GM12878 (cell line): ENCODE measurements around the gene NET1. TPM values are rescaled to one million over a fixed set of nuclear protein-coding genes. Genes with fewer than 3 reads are reported as not detected.

ENCODE experiments used
- ATAC-seq: fragments of 200-7000 bp; cut with Tn5 transposase; 3 replicates; pipeline ENCODE4 v1.9.1; 2020; ENCODE audit warnings: mild to moderate bottlenecking, moderate library complexity
- BruUV-seq: library from RNA; stranded (reverse); fragments of 400-500 nt; replicated peaks from 2 replicates; lab custom pipeline; 2021; lab: Mats Ljungman, UMichigan
- CTCF ChIA-PET: fragments of 300-600 bp; sonication (Branson Sonifier 250); formaldehyde crosslinking; extraction: SDS; loops from one replicate; lab custom pipeline; 2021; ENCODE audit warnings: inconsistent platforms; lab: Yijun Ruan, JAX
- POLR2A ChIA-PET: fragments of 350-600 bp; formaldehyde crosslinking; extraction: SDS; loops from one replicate; lab custom pipeline; 2021; ENCODE audit warnings: inconsistent platforms; lab: Charles Lee
- RAD21 ChIA-PET: fragments of 300-600 bp; sonication (Branson Sonifier 250); formaldehyde crosslinking; loops from one replicate; lab custom pipeline; 2023; ENCODE audit warnings: antibody characterized with exemption; ENCODE audit not compliant: unreplicated experiment; lab: Charles Lee
- SMC1A ChIA-PET: fragments of 300-600 bp; sonication (Branson Sonifier 250); formaldehyde crosslinking; loops from one replicate; lab custom pipeline; 2023; ENCODE audit not compliant: unreplicated experiment, uncharacterized antibody; lab: Charles Lee
- DNase-seq: peaks from one replicate; pipeline ENCODE4 v3.0.0-alpha.2; 2011; ENCODE audit warnings: low read depth, low spot score
- FAIRE-seq: peaks from 3 replicates; lab custom pipeline; 2011; peaks lifted over from hg19 to GRCh38; lab: Jason Lieb, UNC
- H2AFZ ChIP-seq: 2 replicates; pipeline ENCODE4 v1.6.0; 2011; ENCODE audit warnings: low read depth, low read length, control low read depth; ENCODE audit not compliant: control insufficient read depth
- H3K27ac ChIP-seq: 2 replicates; pipeline ENCODE4 v1.5.1; 2011; ENCODE audit warnings: control low read depth; ENCODE audit not compliant: control insufficient read depth, insufficient read depth
- H3K27me3 ChIP-seq, 2 experiments: replicated peaks in 1 of 2; 2 replicates each; pipeline versions ENCODE4 v1.6.0 to v1.6.1; 2011; ENCODE audit warnings: low read length in 1 of 2; ENCODE audit not compliant: control insufficient read depth in 2 of 2, insufficient read depth in 2 of 2
- H3K36me3 ChIP-seq, 2 experiments: 2 replicates each; pipeline ENCODE4 v1.5.1; 2011; ENCODE audit warnings: low read length in 1 of 2; ENCODE audit not compliant: control insufficient read depth in 2 of 2, insufficient read depth in 2 of 2
- H3K4me1 ChIP-seq: 2 replicates; pipeline ENCODE4 v1.6.1; 2011; ENCODE audit warnings: mild to moderate bottlenecking, low read length, moderate library complexity, mixed read lengths; ENCODE audit not compliant: control insufficient read depth, insufficient read depth
- H3K4me2 ChIP-seq: 2 replicates; pipeline ENCODE4 v1.6.0; 2011; ENCODE audit warnings: control low read depth; ENCODE audit not compliant: control insufficient read depth, insufficient read depth
- H3K4me3 ChIP-seq: fragments of 200-600 bp; sonication (generic); 2 replicates; pipeline ENCODE4 v1.5.1; 2016
- H3K79me2 ChIP-seq: 2 replicates; pipeline ENCODE4 v1.6.0; 2011; ENCODE audit warnings: low read length; ENCODE audit not compliant: control insufficient read depth, insufficient read depth
- H3K9ac ChIP-seq: 2 replicates; pipeline ENCODE4 v1.8.0; 2011; ENCODE audit warnings: low read length, control low read depth, mixed read lengths; ENCODE audit not compliant: control insufficient read depth, insufficient read depth
- H3K9me3 ChIP-seq: replicated peaks from 3 replicates; pipeline ENCODE4 v1.5.1; 2011; ENCODE audit warnings: mild to moderate bottlenecking, low read length; ENCODE audit not compliant: control insufficient read depth, insufficient read depth
- H4K20me1 ChIP-seq: 2 replicates; pipeline ENCODE4 v1.6.0; 2011; ENCODE audit not compliant: control insufficient read depth, insufficient read depth
- ASH2L ChIP-seq: fragments of 300-600, 200-600 bp; sonication (generic); IDR thresholded peaks from 2 replicates; pipeline ENCODE4 v1.6.1; 2017; ENCODE audit warnings: low read depth, mild to moderate bottlenecking, borderline replicate concordance
- BCL11A ChIP-seq: IDR thresholded peaks from 2 replicates; pipeline ENCODE4 v1.6.1; 2011; ENCODE audit warnings: low read depth, low read length
- BRCA1 ChIP-seq: IDR thresholded peaks from 2 replicates; pipeline ENCODE4 v1.6.1; 2011; ENCODE audit warnings: low read depth, low read length, improper control_type of control experiment
- HDAC2 ChIP-seq: fragments of 200-600 bp; sonication (generic); IDR thresholded peaks from 2 replicates; pipeline ENCODE4 v1.6.1; 2017
- MEF2A ChIP-seq: IDR thresholded peaks from 2 replicates; pipeline ENCODE4 v1.6.1; 2011; ENCODE audit warnings: low read depth, mild to moderate bottlenecking, low read length, moderate library complexity; ENCODE audit not compliant: insufficient read depth
- NBN ChIP-seq: fragments of 450-650 bp; IDR thresholded peaks from 2 replicates; pipeline ENCODE4 v1.6.1; 2016
- NFYA ChIP-seq: IDR thresholded peaks from 2 replicates; pipeline ENCODE4 v1.6.1; 2011; ENCODE audit warnings: low read depth, mild to moderate bottlenecking, low read length, improper control_type of control experiment, borderline replicate concordance
- PAX5 ChIP-seq: IDR thresholded peaks from 2 replicates; pipeline ENCODE4 v1.6.1; 2011; ENCODE audit warnings: low read depth, low read length, borderline replicate concordance
- STAT1 ChIP-seq: fragments of 450-650 bp; conservative IDR thresholded peaks from 2 replicates; pipeline ENCODE4 v1.6.1; 2014; ENCODE audit warnings: antibody characterized with exemption, mild to moderate bottlenecking
- SUPT20H ChIP-seq: IDR thresholded peaks from 2 replicates; pipeline ENCODE4 v1.6.1; 2011; ENCODE audit warnings: low read depth, mild to moderate bottlenecking, low read length, moderate library complexity, borderline replicate concordance; ENCODE audit not compliant: control insufficient read depth
- SUZ12 ChIP-seq: fragments of 200-600 bp; sonication (generic); IDR thresholded peaks from one replicate; pipeline ENCODE4 v1.6.1; 2018; ENCODE audit warnings: antibody characterized with exemption, mild to moderate bottlenecking; ENCODE audit not compliant: unreplicated experiment
- TCF3 ChIP-seq: IDR thresholded peaks from 2 replicates; pipeline ENCODE4 v1.6.1; 2012; ENCODE audit warnings: low read depth, mild to moderate bottlenecking, low read length, borderline replicate concordance; ENCODE audit not compliant: insufficient read depth
- ZNF217 ChIP-seq: fragments of 450-650 bp; IDR thresholded peaks from 2 replicates; pipeline ENCODE4 v1.6.1; 2017; ENCODE audit warnings: antibody characterized with exemption, mild to moderate bottlenecking
- ZNF24 ChIP-seq: fragments of 450-650 bp; IDR thresholded peaks from 2 replicates; pipeline ENCODE4 v1.6.1; 2017; ENCODE audit warnings: antibody characterized with exemption, mild to moderate bottlenecking
- ZZZ3 ChIP-seq: IDR thresholded peaks from 2 replicates; pipeline ENCODE4 v1.6.1; 2011; ENCODE audit warnings: low read depth; ENCODE audit not compliant: control insufficient read depth, insufficient read length
- WGBS: methylation state at CpG from one replicate; pipeline ENCODE4 v1.1.6; 2016; ENCODE audit warnings: low lambda C conversion rate; ENCODE audit not compliant: insufficient replicate concordance, insufficient coverage; ENCODE audit errors: missing lambda C conversion rate; 5-methylcytosine and 5-hydroxymethylcytosine counted together
- in situ Hi-C: fragments of 300-500 bp; cut with MboI; formaldehyde crosslinking; loops from 9 replicates; pipeline ENCODE4 v1.14.3; 2018; ENCODE audit warnings: mixed read lengths
- intact Hi-C: fragments of 100-400 bp; cut with micrococcal nuclease; formaldehyde crosslinking; loops from one replicate; pipeline ENCODE4 v1.14.2; 2022; ENCODE audit not compliant: unreplicated experiment
- polyA plus RNA-seq, 11 experiments: library from polyadenylated mRNA; depleted of rRNA in 4 of 11; unstranded in 6 of 11; stranded (reverse) in 5 of 11; fragments of >200 nt; fragmentation: Nextera tagmentation in 4 of 11; fragmentation: Illumina TruSeq in 1 of 11; extraction: Ambion mirVana in 4 of 11; extraction: Trizol in 1 of 11; gene quantifications; 1 replicate in 1 of 11; 2 replicates in 10 of 11; pipeline versions ENCODE4 v1.2.1 to v1.2.3, GENCODE V29; 2011 to 2016; ENCODE audit warnings: inconsistent platforms in 2 of 11, missing spikeins in 2 of 11, low read depth in 1 of 11
- total RNA-seq, 4 experiments: library from RNA; depleted of rRNA in 3 of 4; stranded (reverse); fragments of >200 nt in 3 of 4; fragmentation: Illumina TruSeq in 1 of 4; extraction: Trizol in 1 of 4; gene quantifications; 2 replicates each; pipeline versions ENCODE4 v1.2.1 to v1.2.3, GENCODE V29; 2013 to 2021
- TF ChIP-seq, protein P1 (sequence below): IDR thresholded peaks from 2 replicates; pipeline ENCODE4 v1.6.1; 2011; ENCODE audit warnings: low read depth, low read length, improper control_type of control experiment, borderline replicate concordance

The NET1 gene
- total and polyA plus RNA-seq, 10 of the 15 experiments (the other 5 are each of a cell fraction or from before 2014, with no cell fraction given) = 6.5 to 22.7 (median 18.4) TPM

DNA sequence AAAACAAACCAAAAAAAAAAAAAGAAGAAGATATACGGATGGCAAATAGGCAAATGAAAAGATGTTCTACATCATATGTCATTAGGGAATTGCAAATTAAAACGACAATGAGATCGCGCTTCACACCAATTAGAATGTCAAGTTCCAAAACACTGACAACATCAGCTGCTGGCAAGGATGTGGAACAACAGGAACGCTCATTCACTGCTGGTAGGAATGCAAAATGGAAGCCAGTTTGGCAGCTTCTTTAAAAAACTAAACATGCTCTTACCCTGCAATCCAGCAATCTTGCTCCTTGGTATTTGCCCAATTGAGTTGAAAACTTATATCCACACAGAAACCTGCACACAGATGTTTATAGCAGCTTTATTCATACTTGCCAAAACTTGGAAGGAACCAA, 52.2 kb downstream of the NET1 start:
- 80% methylated on average over 5 of the region's 5 CpGs for WGBS
- DNase-seq (no peak), FAIRE-seq (no peak), ATAC-seq (no peak)
- ChIA-PET RAD21 (no interaction called here), SMC1A (interaction anchor here (1.0 kb wide), 1 partner anchor 20 kb away, joined by 4 read pairs; no protein-coding TSS in a partner anchor), POLR2A (no interaction called here), CTCF (interaction anchor here (1.0 to 2.5 kb wide), 3 partner anchors 22 to 159 kb away, joined by 3 to 12 read pairs (median 5); no protein-coding TSS in a partner anchor)
- intact Hi-C loops = no loop called here
- H3K9me3 ChIP-seq = peaks cover 3% of the 10 kb centered on the region; the same call in 2 of the 3 replicates
- H4K20me1 ChIP-seq = no peaks in the 10 kb centered on the region
- no peaks in the 10 kb centered on the region for H3K36me3 ChIP-seq
- H3K4me1 ChIP-seq = no peaks in the 10 kb centered on the region
- no peak for TF ChIP-seq ASH2L
- TF ChIP-seq SUZ12 = no peak
- TF ChIP-seq PAX5 = no peak
- TF ChIP-seq, protein P1, sequence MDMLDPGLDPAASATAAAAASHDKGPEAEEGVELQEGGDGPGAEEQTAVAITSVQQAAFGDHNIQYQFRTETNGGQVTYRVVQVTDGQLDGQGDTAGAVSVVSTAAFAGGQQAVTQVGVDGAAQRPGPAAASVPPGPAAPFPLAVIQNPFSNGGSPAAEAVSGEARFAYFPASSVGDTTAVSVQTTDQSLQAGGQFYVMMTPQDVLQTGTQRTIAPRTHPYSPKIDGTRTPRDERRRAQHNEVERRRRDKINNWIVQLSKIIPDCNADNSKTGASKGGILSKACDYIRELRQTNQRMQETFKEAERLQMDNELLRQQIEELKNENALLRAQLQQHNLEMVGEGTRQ = no peak
- H3K27ac ChIP-seq = no peak overlapping the region
- H2AFZ ChIP-seq = no peak overlapping the region
- no peak overlapping the region for H3K4me3 ChIP-seq
- H3K4me2 ChIP-seq = no peak overlapping the region
- H3K9ac ChIP-seq = no peak overlapping the region
- H3K79me2 ChIP-seq = no peaks in the 10 kb centered on the region
- no peaks in the 10 kb centered on the region for H3K27me3 ChIP-seq
- no TSS peak for BruUV-seq
- in situ Hi-C loops = no loop called here

- in situ Hi-C loops (no loop called here), intact Hi-C loops (no loop called here)
- H3K27me3 ChIP-seq = no peaks in the 10 kb centered on the region
- no peaks in the 10 kb centered on the region for H3K79me2 ChIP-seq
- WGBS = 58% methylated on average over 10 of the region's 12 CpGs
- no TSS peak for BruUV-seq
- FAIRE-seq = no peak
- H3K27ac ChIP-seq = no peak overlapping the region
- no peak for TF ChIP-seq STAT1
- TF ChIP-seq BRCA1 = no peak
- TF ChIP-seq NFYA = no peak
- TF ChIP-seq TCF3 = no peak
- TF ChIP-seq BCL11A = no peak
- TF ChIP-seq ZZZ3 = no peak
- no peak for TF ChIP-seq MEF2A
- no peak for TF ChIP-seq SUPT20H
- TF ChIP-seq ZNF217 = no peak
- TF ChIP-seq ZNF24 = no peak
- TF ChIP-seq NBN = no peak
- no peak for TF ChIP-seq HDAC2
- no peak overlapping the region for H2AFZ ChIP-seq
- H4K20me1 ChIP-seq = no peaks in the 10 kb centered on the region
- ChIA-PET RAD21 (no interaction called here), SMC1A (interaction anchor here (1.0 kb wide), 1 partner anchor 157 kb away, joined by 3 read pairs; no protein-coding TSS in a partner anchor), CTCF (no interaction called here), POLR2A (no interaction called here)
- no peak overlapping the region for H3K4me2 ChIP-seq
- H3K4me3 ChIP-seq = no peak overlapping the region
- ATAC-seq = no peak
- no peak for DNase-seq
- no peak overlapping the region for H3K9ac ChIP-seq
- H3K36me3 ChIP-seq = no peaks in the 10 kb centered on the region
- H3K9me3 ChIP-seq = peaks cover 3% of the 10 kb centered on the region; the same call in 2 of the 3 replicates
- no peaks in the 10 kb centered on the region for H3K4me1 ChIP-seq
These were observed 53.7 kb downstream of the NET1 start for GRCh38 chr10:5465976-5466450.
